NCI-H748 treated with DMSO at 0.1 percent for 48 hours (cell line): ENCODE measurements around the gene RASGRP2.

Source experiments
- DNase-seq: peaks from one replicate; lab custom pipeline; 2025; lab: John Stamatoyannopoulos, UW

The RASGRP2 gene

GRCh38 chr11:64694821-64695365, 49.0 kb downstream of the RASGRP2 start:
- DNase-seq: no peak

- DNase-seq: no peak
Observed at GRCh38 chr11:64694026-64694755, 49.8 kb downstream of the RASGRP2 start.

GRCh38 chr11:64692764-64693331, 51.1 kb downstream of the RASGRP2 start:
- DNase-seq: no peak

GRCh38 chr11:64691543-64691942, 52.4 kb downstream of the RASGRP2 start:
- DNase-seq: no peak

GRCh38 chr11:64690235-64690634, 53.7 kb downstream of the RASGRP2 start:
- no peak for DNase-seq

GRCh38 chr11:64688534-64688982, 55.4 kb downstream of the RASGRP2 start:
- peak; percentile 74 for DNase-seq

GRCh38 chr11:64687643-64688533, 56.1 kb downstream of the RASGRP2 start:
- no peak for DNase-seq

GRCh38 chr11:64687204-64687603, 56.7 kb downstream of the RASGRP2 start:
- no peak for DNase-seq

GRCh38 chr11:64686466-64687170, 57.3 kb downstream of the RASGRP2 start:
- DNase-seq: no peak

- no peak for DNase-seq
Observed at GRCh38 chr11:64685536-64685935, 58.4 kb downstream of the RASGRP2 start.

GRCh38 chr11:64684357-64684756, 59.6 kb downstream of the RASGRP2 start:
- DNase-seq: no peak

GRCh38 chr11:64681171-64681570, 62.8 kb downstream of the RASGRP2 start:
- no peak for DNase-seq

GRCh38 chr11:64679846-64680245, 64.1 kb downstream of the RASGRP2 start:
- DNase-seq: no peak

- no peak for DNase-seq
Observed at GRCh38 chr11:64677441-64678023, 66.4 kb downstream of the RASGRP2 start.
